MCF 10A (cell line): ENCODE measurements around the gene LRRFIP2. TPM values are rescaled to one million over a fixed set of nuclear protein-coding genes. Genes with fewer than 3 reads are reported as not detected.

ENCODE experiments used
- BruUV-seq: library from RNA; stranded (reverse); fragments of 400-500 nt; replicated peaks from 2 replicates; lab custom pipeline; 2021; lab: Mats Ljungman, UMichigan
- CTCF ChIA-PET: fragments of 300-600 bp; sonication (Branson Sonifier 250); formaldehyde crosslinking; extraction: SDS; loops from one replicate; lab custom pipeline; 2021; ENCODE audit warnings: antibody characterized with exemption, inconsistent platforms; lab: Yijun Ruan, JAX
- POLR2A ChIA-PET: fragments of 300-600, 350-650 bp; sonication (Branson Sonifier 250); formaldehyde crosslinking; extraction: SDS; loops from one replicate; lab custom pipeline; 2020; ENCODE audit warnings: antibody characterized with exemption, inconsistent platforms; lab: Yijun Ruan, JAX
- DNase-seq: peaks from one replicate; pipeline ENCODE4 v3.0.0-alpha.2; 2018; ENCODE audit not compliant: unreplicated experiment
- H3K27ac Mint-ChIP-seq: one replicate; pipeline ENCODE4 v1.8.0; 2022; ENCODE audit warnings: mild to moderate bottlenecking, low read depth, mixed read lengths; ENCODE audit not compliant: unreplicated experiment
- H3K27me3 Mint-ChIP-seq: one replicate; pipeline ENCODE4 v1.8.0; 2022; ENCODE audit warnings: mixed read lengths; ENCODE audit not compliant: insufficient read depth, unreplicated experiment
- H3K36me3 Mint-ChIP-seq: one replicate; pipeline ENCODE4 v1.8.0; 2022; ENCODE audit warnings: mild to moderate bottlenecking, moderate library complexity, mixed read lengths; ENCODE audit not compliant: insufficient read depth, unreplicated experiment
- H3K4me1 Mint-ChIP-seq: one replicate; pipeline ENCODE4 v1.8.0; 2022; ENCODE audit warnings: mixed read lengths; ENCODE audit not compliant: insufficient read depth, unreplicated experiment
- H3K4me3 Mint-ChIP-seq: one replicate; pipeline ENCODE4 v1.8.0; 2022; ENCODE audit warnings: mild to moderate bottlenecking, moderate library complexity, mixed read lengths; ENCODE audit not compliant: unreplicated experiment
- H3K9me3 Mint-ChIP-seq: one replicate; pipeline ENCODE4 v1.8.0; 2022; ENCODE audit warnings: mixed read lengths; ENCODE audit not compliant: unreplicated experiment
- intact Hi-C: fragments of 100-400 bp; cut with micrococcal nuclease; formaldehyde crosslinking; loops from 2 replicates; pipeline ENCODE4 v1.14.1; 2022
- total RNA-seq: library from RNA; stranded (reverse); gene quantifications from 2 replicates; pipeline ENCODE4 v1.2.3, GENCODE V29; 2022
- TF ChIP-seq, protein P1 (sequence below): fragments of 200-600 bp; IDR thresholded peaks from one replicate; pipeline ENCODE4 v1.8.0; 2022; ENCODE audit warnings: antibody characterized with exemption, mild to moderate bottlenecking; ENCODE audit not compliant: unreplicated experiment

The LRRFIP2 gene
- total RNA-seq, 1 experiment from 2014 or later, result 76.6 TPM

DNA sequence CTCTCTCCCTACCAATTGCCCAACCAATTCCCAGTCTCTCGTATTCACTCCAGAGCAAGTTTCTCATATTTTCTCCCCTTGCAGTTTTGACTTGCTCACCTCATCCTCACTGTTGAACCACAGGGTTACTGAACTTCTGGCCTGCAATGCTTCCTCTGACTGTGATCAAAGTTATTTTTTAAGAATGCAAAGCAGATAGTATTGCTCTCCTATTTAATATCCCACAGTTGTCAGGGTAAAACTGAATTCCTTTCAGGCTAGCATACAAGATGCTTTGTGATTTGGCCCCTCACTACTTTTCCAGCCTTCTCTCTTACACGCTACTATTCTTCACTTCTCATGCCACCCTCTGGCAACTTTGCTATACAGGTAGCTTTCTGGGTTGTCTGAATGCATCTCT lies 80.9 kb downstream of the LRRFIP2 start:
- peak overlapping the region; percentile 33 for H3K27ac Mint-ChIP-seq
- no TSS peak for BruUV-seq
- H3K4me3 Mint-ChIP-seq, result no peak overlapping the region

DNA sequence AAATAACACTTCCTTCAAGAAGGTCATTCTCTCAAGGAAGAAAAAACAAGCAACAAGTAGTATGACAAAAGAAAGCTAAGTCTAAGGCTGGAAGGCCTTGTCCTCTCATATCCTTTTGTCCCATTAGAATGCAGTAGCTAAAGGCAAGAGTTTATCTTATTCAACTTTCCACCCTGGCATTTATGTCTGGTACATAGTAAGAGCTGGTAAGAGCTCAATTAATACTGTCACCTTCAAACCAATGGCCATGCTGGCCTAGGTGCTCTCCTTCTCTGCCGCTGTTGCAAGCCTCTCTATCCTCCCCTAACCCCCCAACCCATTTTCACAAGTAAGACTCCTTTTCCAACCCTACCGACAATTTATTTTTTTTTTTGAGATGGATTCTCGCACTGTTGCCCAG lies 81.9 kb downstream of the LRRFIP2 start:
- TF ChIP-seq, protein P1, sequence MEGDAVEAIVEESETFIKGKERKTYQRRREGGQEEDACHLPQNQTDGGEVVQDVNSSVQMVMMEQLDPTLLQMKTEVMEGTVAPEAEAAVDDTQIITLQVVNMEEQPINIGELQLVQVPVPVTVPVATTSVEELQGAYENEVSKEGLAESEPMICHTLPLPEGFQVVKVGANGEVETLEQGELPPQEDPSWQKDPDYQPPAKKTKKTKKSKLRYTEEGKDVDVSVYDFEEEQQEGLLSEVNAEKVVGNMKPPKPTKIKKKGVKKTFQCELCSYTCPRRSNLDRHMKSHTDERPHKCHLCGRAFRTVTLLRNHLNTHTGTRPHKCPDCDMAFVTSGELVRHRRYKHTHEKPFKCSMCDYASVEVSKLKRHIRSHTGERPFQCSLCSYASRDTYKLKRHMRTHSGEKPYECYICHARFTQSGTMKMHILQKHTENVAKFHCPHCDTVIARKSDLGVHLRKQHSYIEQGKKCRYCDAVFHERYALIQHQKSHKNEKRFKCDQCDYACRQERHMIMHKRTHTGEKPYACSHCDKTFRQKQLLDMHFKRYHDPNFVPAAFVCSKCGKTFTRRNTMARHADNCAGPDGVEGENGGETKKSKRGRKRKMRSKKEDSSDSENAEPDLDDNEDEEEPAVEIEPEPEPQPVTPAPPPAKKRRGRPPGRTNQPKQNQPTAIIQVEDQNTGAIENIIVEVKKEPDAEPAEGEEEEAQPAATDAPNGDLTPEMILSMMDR, result no peak
- Mint-ChIP-seq H3K9me3 (no peaks in the 10 kb centered on the region), H3K27me3 (no peaks in the 10 kb centered on the region), H3K27ac (no peak overlapping the region), H3K4me3 (no peak overlapping the region), H3K36me3 (peaks cover 20% of the 10 kb centered on the region), H3K4me1 (peaks cover 4% of the 10 kb centered on the region)
- BruUV-seq, result no TSS peak
- ChIA-PET CTCF (interaction anchor here (0.5 kb wide), 1 partner anchor 52 kb away, joined by 3 read pairs; no protein-coding TSS in a partner anchor), POLR2A (interaction anchor here (0.8 kb wide), 1 partner anchor 11 kb away, joined by 6 read pairs; no protein-coding TSS in a partner anchor)
- DNase-seq, result no peak
- intact Hi-C loops, result no loop called here

More for the DNA sequence above, 80.9 kb downstream of the LRRFIP2 start:
- DNase-seq, result no peak
- H3K27me3 Mint-ChIP-seq, result no peaks in the 10 kb centered on the region
- TF ChIP-seq, protein P1, result no peak
- no peaks in the 10 kb centered on the region for H3K9me3 Mint-ChIP-seq
- intact Hi-C loops, result no loop called here
- peaks cover 10% of the 10 kb centered on the region for H3K36me3 Mint-ChIP-seq
- ChIA-PET POLR2A (no interaction called here), CTCF (interaction anchor here (1.1 kb wide), 1 partner anchor 12 kb away, joined by 3 read pairs; no protein-coding TSS in a partner anchor)
- peaks cover 4% of the 10 kb centered on the region for H3K4me1 Mint-ChIP-seq

DNA sequence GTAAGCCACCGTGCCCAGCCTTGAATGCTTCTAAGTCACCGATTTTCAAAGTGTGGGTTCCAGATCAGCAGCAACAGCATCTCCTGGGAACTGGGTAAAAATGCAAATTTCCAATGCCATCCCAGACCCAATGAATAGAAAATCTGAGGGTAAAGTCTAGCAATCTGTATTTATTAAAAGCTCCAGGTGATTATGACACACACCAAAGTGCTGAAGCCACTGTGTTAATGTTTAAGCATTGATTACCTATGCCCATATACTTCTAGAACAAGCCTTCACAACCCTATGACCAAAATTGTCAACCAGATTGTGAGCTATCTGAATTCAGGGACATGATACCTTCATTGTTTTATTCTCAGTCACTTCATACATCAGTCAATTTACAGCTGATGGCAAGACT lies 86.5 kb downstream of the LRRFIP2 start:
- Mint-ChIP-seq H3K4me1 (no peaks in the 10 kb centered on the region), H3K36me3 (peaks cover 26% of the 10 kb centered on the region), H3K9me3 (no peaks in the 10 kb centered on the region), H3K27me3 (no peaks in the 10 kb centered on the region), H3K27ac (no peak overlapping the region), H3K4me3 (no peak overlapping the region)
- DNase-seq, result no peak
- POLR2A ChIA-PET, result no interaction called here
- intact Hi-C loops, result no loop called here
- CTCF ChIA-PET, result interaction anchor here (0.6 kb wide), 2 partner anchors 162 to 1873 kb away, joined by 3 to 4 read pairs; no protein-coding TSS in a partner anchor
- BruUV-seq, result no TSS peak
- TF ChIP-seq, protein P1, result no peak

DNA sequence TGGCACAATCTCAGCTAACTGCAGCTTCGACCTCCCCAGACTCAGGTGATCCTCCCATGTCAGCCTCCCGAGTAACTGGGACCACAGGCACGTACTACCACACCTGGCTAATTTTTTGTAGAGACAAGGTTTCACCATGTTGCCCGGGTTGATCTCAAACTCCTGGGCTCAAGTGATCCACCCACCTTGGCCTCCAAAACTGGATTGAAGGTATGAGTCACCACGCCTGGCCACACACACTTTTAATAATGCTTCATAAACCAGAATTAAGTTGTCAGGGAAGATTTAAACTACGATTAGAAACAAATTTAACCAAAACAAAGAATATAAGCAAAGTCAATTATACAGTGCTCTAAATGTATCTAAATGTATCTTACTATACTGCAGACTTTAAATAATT lies 87.5 kb downstream of the LRRFIP2 start:
- intact Hi-C loops, result no loop called here
- no TSS peak for BruUV-seq
- no peaks in the 10 kb centered on the region for H3K4me1 Mint-ChIP-seq
- H3K27me3 Mint-ChIP-seq, result no peaks in the 10 kb centered on the region
- ChIA-PET CTCF (interaction anchor here (0.6 kb wide), 1 partner anchor 37 kb away, joined by 4 read pairs; no protein-coding TSS in a partner anchor), POLR2A (no interaction called here)
- H3K27ac Mint-ChIP-seq, result no peak overlapping the region
- H3K36me3 Mint-ChIP-seq, result peaks cover 36% of the 10 kb centered on the region
- TF ChIP-seq, protein P1, result no peak
- peak; percentile 30 for DNase-seq
- no peaks in the 10 kb centered on the region for H3K9me3 Mint-ChIP-seq
- H3K4me3 Mint-ChIP-seq, result no peak overlapping the region
